A549 treated with AZD9567 at 1 μM for 4 hours (cell line): Measurements from ENCODE around the gene TRIM65. TPM values are rescaled to one million over a fixed set of nuclear protein-coding genes. Genes with fewer than 3 reads are reported as not detected.

Experiments
- total RNA-seq: library from RNA; stranded (reverse); fragments of 200-300 nt; extraction: Qiagen RNA extraction; gene quantifications from 5 replicates; pipeline ENCODE4 v1.2.3, GENCODE V29; 2022; ENCODE audit not compliant: insufficient read depth

The TRIM65 gene
- total RNA-seq: 24.6 to 42.5 TPM (median 37.6 TPM) in 5 replicates

DNA sequence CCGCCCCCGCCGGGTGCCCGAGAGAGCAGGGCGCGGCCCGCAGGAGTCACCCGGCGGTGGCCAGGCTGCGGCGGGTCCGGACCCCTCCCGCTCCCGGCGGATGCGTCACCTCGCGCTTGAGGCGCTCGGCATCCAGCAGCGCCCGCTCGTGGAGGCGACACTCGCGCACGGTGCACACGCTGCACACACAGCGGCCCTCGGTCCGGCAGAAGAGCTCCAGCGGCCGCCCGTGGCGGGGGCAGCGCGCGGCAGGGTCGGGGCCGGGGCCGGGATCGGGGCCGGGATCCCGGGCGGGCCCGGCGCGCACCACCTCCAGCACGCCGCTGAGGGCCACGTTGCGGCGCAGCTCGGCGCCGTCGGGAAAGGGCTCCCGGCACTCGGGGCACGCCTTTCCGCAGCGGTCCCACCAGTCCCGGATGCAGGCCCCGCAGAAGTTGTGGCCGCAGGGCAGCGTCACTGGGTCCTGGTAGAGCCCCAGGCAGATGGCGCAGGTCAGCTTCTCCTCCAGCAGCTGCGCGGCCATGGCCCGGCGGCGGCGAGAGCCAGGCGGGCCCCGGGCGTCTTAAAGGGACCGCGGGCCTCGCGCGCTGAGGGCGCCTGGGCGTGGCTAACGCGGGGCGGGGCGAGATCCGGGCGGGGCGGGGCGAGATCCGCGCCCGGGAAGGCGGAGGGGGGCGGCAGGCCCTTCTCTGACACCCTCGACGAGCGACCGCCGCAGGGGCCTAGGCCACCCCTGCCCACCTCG is at the start of gene TRIM65:
Gene TRIM65, minus strand, starts transcription at position 537 of the 745 bp plus-strand sequence. Its CDS starts 14 bp downstream, at position 523.

DNA sequence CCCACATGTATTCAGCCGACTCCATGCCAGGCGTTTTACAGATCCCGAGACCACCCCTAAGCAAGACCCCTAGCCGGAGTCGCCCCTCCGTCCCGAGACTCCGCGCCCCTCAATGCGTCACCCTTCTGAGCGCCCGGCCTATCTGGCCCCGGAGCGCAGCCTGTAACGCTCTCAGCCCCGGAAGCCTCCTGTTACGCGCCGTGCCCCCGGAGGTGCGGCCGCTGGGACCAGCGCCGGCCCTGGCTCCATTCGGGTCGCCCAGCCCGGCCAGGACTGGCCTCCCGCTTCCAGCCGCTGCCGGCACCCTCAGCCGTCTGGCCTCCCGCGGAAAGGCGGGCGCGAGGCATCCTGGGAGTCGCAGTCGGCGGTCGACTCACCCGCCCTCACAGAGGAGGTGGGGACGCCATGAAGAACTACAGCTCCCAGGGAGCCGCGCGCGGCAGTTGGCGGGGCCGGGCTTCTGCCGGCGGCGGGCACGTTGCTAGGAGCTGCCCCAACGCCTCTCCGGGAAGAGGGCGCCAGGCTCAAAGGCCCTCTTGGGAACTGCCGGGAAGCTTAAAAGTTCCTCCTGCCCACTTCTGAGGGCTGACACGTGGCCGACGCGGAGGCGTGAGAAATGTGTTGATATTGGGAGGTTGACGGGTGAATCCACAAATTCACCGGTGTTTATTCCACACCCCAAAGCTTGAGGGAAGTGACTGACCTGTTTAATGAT is 44.1 kb upstream of the TRIM65 start, which contains the start of gene FBF1:
Gene FBF1, minus strand, starts transcription at position 316 of the 715 bp plus-strand sequence. CDS start 2,893 bp downstream, outside the sequence.

GRCh38 chr17:75904749-75905521 is 8.2 kb upstream of the TRIM65 start, which contains the start of gene MRPL38:
Gene MRPL38, minus strand, starts transcription at chr17:75904884. Its CDS starts 9 bp downstream, at chr17:75904875.

DNA sequence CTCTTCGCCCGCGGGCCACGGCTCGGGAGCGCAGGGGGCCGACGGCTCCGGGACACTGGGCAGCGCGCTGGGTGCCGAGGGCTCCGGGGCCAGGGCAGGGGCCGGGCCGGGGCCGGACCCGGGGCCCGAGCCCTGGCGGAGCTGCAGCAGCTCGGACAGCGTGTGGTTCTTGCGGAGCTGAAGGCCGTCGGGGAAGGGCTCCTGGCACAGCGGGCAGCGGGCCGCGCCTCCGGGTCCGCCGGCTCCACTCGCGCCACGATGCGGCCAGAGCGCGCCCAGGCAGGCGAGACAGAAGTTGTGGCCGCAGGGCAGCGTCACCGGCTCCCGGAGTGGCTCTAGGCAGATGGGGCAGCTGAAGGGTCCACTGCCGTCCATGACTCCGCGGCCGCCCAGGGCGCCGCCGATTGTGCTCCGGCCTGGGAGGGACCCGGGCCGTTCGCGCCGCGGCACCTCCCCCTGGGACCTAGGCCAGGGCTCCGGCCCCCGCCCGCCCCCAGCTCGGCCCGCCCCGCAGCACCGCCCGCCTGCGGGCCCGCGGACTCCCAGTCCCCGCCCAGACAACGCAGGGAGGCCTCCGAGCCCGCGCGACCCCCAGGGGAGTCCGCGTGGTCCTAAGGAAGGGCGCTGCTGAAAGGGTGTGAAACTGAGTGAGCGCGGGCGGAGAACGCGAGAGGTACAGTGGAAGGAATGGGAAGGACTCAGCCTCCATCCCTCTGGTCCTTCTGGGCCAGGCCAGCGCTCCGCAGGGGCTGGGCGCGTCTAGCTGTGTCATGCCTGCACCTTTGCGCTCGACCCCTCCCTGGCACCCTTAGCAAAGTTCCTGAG is 18.4 kb downstream of the TRIM65 start, which contains the start of gene TRIM47:
Gene TRIM47, minus strand, starts transcription at position 408 of the 825 bp plus-strand sequence. Its CDS starts 33 bp downstream, at position 375.

GRCh38 chr17:75855310-75856061 is 41.3 kb downstream of the TRIM65 start, which contains the start of gene WBP2:
Gene WBP2, minus strand, starts transcription at chr17:75855335. Its CDS starts 38 bp downstream, at chr17:75855297.

DNA sequence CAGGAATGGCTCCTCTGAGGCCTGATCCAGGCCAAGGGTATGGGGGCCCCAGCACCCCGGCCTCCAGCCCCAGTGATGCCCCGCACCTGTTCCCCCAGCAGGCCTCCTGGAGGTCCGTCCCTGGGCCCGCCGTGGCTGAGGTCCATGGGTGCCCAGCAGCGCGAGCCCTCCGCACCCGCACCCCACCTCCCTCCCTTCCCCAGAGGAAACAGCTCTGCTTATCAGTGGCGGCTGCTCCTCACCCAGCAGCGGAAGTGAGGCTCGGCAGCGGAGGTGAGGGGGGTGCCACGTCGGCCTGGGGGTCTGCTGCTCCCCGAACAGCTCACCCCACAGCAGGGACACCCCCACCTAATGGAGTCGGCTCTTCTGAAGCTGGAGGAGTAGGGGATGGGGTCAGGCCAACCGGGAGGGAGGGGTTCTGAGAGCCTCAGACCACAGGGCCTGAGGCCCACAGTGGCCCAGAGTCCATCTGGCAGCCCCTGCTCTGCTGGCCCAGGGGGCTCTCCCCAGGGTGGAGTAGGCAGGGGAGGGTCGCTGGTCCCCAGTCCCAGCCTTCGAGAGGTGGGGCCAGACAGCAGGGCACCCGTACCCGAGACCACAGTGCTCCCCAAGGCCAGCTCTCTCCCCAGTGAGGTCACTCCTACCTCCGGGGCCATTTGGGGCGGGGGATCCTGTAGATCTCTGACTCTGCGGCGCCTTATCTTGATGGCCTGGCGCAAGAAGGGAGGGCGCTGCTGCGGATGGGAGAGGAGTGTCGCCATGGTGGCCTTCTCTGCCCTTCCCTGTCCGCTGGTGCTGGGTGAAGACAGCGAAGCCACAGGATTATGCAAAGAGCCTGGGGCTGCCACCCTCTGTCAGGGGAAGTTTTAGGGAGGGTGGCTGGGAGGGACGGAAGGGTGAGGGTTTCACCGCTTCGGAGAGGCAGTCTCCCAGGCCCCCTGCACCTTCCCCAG is 52.9 kb downstream of the TRIM65 start, which contains the start of gene UNC13D:
Gene UNC13D, minus strand, starts transcription at position 828 of the 953 bp plus-strand sequence. Its CDS starts 67 bp downstream, at position 761.

Other genes starting within 250 kb of the TRIM65 start
- 23.8 to 30.3 TPM (median 27.1 TPM) in 5 replicates for gene RECQL5, start 229.8 kb downstream of the TRIM65 start, total RNA-seq
- 124 to 134 TPM (median 129 TPM) in 5 replicates for gene SAP30BP, start 229.6 kb downstream of the TRIM65 start, total RNA-seq
- gene ITGB4, start 175.5 kb downstream of the TRIM65 start, total RNA-seq: 79.7 to 102 TPM (median 95.5 TPM) in 5 replicates
- gene GALK1, start 131.8 kb downstream of the TRIM65 start, total RNA-seq: 64.4 to 81.9 TPM (median 77.0 TPM) in 5 replicates
- 24.9 to 41.9 TPM (median 29.4 TPM) in 5 replicates for gene UNK, start 112.1 kb downstream of the TRIM65 start, total RNA-seq
- 3.8 to 5.9 TPM (median 4.7 TPM) in 5 replicates for gene UNC13D, start 52.5 kb downstream of the TRIM65 start, total RNA-seq
- gene WBP2, start 41.6 kb downstream of the TRIM65 start, total RNA-seq: 76.9 to 93.6 TPM (median 84.8 TPM) in 5 replicates
- gene TRIM47, start 18.4 kb downstream of the TRIM65 start, total RNA-seq: 149 to 167 TPM (median 156 TPM) in 5 replicates
- gene MRPL38, start 7.9 kb upstream of the TRIM65 start, total RNA-seq: 100 to 137 TPM (median 130 TPM) in 5 replicates
- 5.0 to 9.4 TPM (median 8.5 TPM) in 5 replicates for gene FBF1, start 44.1 kb upstream of the TRIM65 start, total RNA-seq
- 16.3 to 17.6 TPM (median 17.1 TPM) in 5 replicates for gene ACOX1, start 82.2 kb upstream of the TRIM65 start, total RNA-seq
- 23.0 to 25.8 TPM (median 25.3 TPM) in 5 replicates for gene TEN1, start 82.3 kb upstream of the TRIM65 start, total RNA-seq
- 4.6 to 5.5 TPM (median 5.0 TPM) in 4 of 5 replicates, not detected in the other for gene CDK3, start 103.9 kb upstream of the TRIM65 start, total RNA-seq
- 8.9 to 18.2 TPM (median 16.9 TPM) in 5 replicates for gene EVPL, start 130.4 kb upstream of the TRIM65 start, total RNA-seq
- 82.2 to 91.8 TPM (median 85.0 TPM) in 5 replicates for gene SRP68, start 175.6 kb upstream of the TRIM65 start, total RNA-seq
- gene GALR2, start 177.8 kb upstream of the TRIM65 start, total RNA-seq: 1.5 to 2.0 TPM (median 1.8 TPM) in 4 of 5 replicates, not detected in the other
- 0.21 to 0.52 TPM (median 0.46 TPM) in 4 of 5 replicates, not detected in the other for gene ZACN, start 182.2 kb upstream of the TRIM65 start, total RNA-seq
- gene EXOC7, start 206.8 kb upstream of the TRIM65 start, total RNA-seq: 45.7 to 65.2 TPM (median 60.0 TPM) in 5 replicates
- gene FOXJ1, start 244.3 kb upstream of the TRIM65 start, total RNA-seq: 0.47 to 0.64 TPM (median 0.59 TPM) in 4 of 5 replicates, not detected in the other